HepG2 (cell line): ENCODE results near the gene SIT1. TPM values are rescaled to one million over a fixed set of nuclear protein-coding genes. Genes with fewer than 3 reads are reported as not detected.

Experiments
- DPF2 ChIP-seq: sonication (generic); formaldehyde crosslinking; IDR thresholded peaks from 2 replicates; pipeline ENCODE4 v1.4.0; 2020; ENCODE audit warnings: mild to moderate bottlenecking, low read depth, missing genetic modification reagents, borderline replicate concordance
- ELK4 ChIP-seq: sonication (generic); formaldehyde crosslinking; IDR thresholded peaks from 2 replicates; pipeline ENCODE4 v1.9.0; 2021; ENCODE audit warnings: missing genetic modification reagents, borderline replicate concordance
- GPBP1L1 ChIP-seq: sonication (generic); formaldehyde crosslinking; IDR thresholded peaks from 2 replicates; pipeline ENCODE4 v1.5.0; 2020; ENCODE audit warnings: mild to moderate bottlenecking, missing genetic modification reagents
- HHEX ChIP-seq: IDR thresholded peaks from 2 replicates; pipeline ENCODE4 v1.6.1; 2016; ENCODE audit warnings: control low read depth
- HOXA7 ChIP-seq: sonication (generic); formaldehyde crosslinking; IDR thresholded peaks from 2 replicates; pipeline ENCODE4 v1.8.1; 2022; ENCODE audit warnings: mild to moderate bottlenecking, missing genetic modification reagents, moderate library complexity
- KMT2A ChIP-seq: sonication (generic); formaldehyde crosslinking; IDR thresholded peaks from 2 replicates; pipeline ENCODE4 v1.4.0; 2020; ENCODE audit warnings: missing genetic modification reagents
- LRRFIP1 ChIP-seq: sonication (generic); formaldehyde crosslinking; conservative IDR thresholded peaks from 2 replicates; pipeline ENCODE4 v1.4.0; 2020; ENCODE audit warnings: missing genetic modification reagents
- MYNN ChIP-seq: sonication (generic); formaldehyde crosslinking; IDR thresholded peaks from 2 replicates; pipeline ENCODE4 v1.4.0; 2020; ENCODE audit warnings: mild to moderate bottlenecking, low read depth, missing genetic modification reagents
- PATZ1 ChIP-seq: sonication (generic); formaldehyde crosslinking; IDR thresholded peaks from 2 replicates; pipeline ENCODE4 v1.4.0; 2020; ENCODE audit warnings: missing genetic modification reagents
- RAD51 ChIP-seq: fragments of 450-650 bp; IDR thresholded peaks from 2 replicates; pipeline ENCODE4 v1.6.1; 2016; ENCODE audit warnings: borderline replicate concordance
- REL ChIP-seq: sonication (generic); formaldehyde crosslinking; conservative IDR thresholded peaks from 2 replicates; pipeline ENCODE4 v1.8.0; 2022; ENCODE audit warnings: mild to moderate bottlenecking, missing genetic modification reagents, moderate library complexity
- SMC3 ChIP-seq: IDR thresholded peaks from 2 replicates; pipeline ENCODE4 v1.6.1; 2011; ENCODE audit warnings: low read length, improper control_type of control experiment
- ZNF564 ChIP-seq: sonication (generic); formaldehyde crosslinking; IDR thresholded peaks from 2 replicates; pipeline ENCODE4 v1.8.1; 2023; ENCODE audit warnings: mild to moderate bottlenecking, missing genetic modification reagents
- ZNF646 ChIP-seq: sonication (generic); formaldehyde crosslinking; IDR thresholded peaks from 2 replicates; pipeline ENCODE4 v1.9.0; 2021; ENCODE audit warnings: mild to moderate bottlenecking, missing genetic modification reagents
- ZNF720 ChIP-seq: sonication (generic); formaldehyde crosslinking; IDR thresholded peaks from 2 replicates; pipeline ENCODE4 v1.4.0; 2020; ENCODE audit warnings: missing genetic modification reagents
- ZSCAN12 ChIP-seq: sonication (generic); formaldehyde crosslinking; IDR thresholded peaks from 2 replicates; pipeline ENCODE4 v1.9.0; 2021; ENCODE audit warnings: mild to moderate bottlenecking, missing genetic modification reagents
- polyA plus RNA-seq, 8 experiments: library from polyadenylated mRNA; depleted of rRNA in 3 of 8; stranded (reverse) in 7 of 8; unstranded in 1 of 8; fragments of >200 nt; fragmentation: Illumina TruSeq in 4 of 8; extraction: Trizol in 4 of 8; gene quantifications; 2 replicates each; pipeline versions ENCODE4 v1.2.1 to v1.2.3, GENCODE V29; 2011 to 2016; ENCODE audit warnings: low read depth in 4 of 8, missing spikeins in 1 of 8, mixed read lengths in 1 of 8; ENCODE audit not compliant: insufficient read depth in 1 of 8
- total RNA-seq, 5 experiments: library from RNA; depleted of rRNA; stranded (reverse); fragments of >200 nt; fragmentation: Illumina TruSeq; extraction: Trizol; gene quantifications; 2 replicates each; pipeline ENCODE4 v1.2.3, GENCODE V29; 2016; ENCODE audit warnings: low read depth in 1 of 5

The SIT1 gene
- total and polyA plus RNA-seq, 2 of the 13 experiments (the other 11 are each of a cell fraction or from before 2014, with no cell fraction given) = 0.09 to 6.7 TPM

- TF ChIP-seq RAD51 (no peak; the same call in 1 of the 2 replicates), DPF2 (CRISPR knock-in tag) (peak; percentile 64; the same call in 1 of the 2 replicates), ZSCAN12 (peak; percentile 97), SMC3 (no peak), MYNN (CRISPR knock-in tag) (no peak), HHEX (no peak), GPBP1L1 (no peak), ZNF720 (CRISPR knock-in tag) (no peak), ZNF564 (CRISPR knock-in tag) (peak; percentile 92), LRRFIP1 (no peak), REL (peak; percentile 88; the same call in 1 of the 2 replicates), ELK4 (CRISPR knock-in tag) (0 out of 2 replicates have a peak, but pooled peaks have one; percentile 30), HOXA7 (CRISPR knock-in tag) (peak; percentile 73; the same call in 1 of the 2 replicates), ZNF646 (CRISPR knock-in tag) (no peak; the same call in 1 of the 2 replicates), PATZ1 (CRISPR knock-in tag) (peak; percentile 91), KMT2A (peak; percentile 29; the same call in 1 of the 2 replicates)
Measured at GRCh38 chr9:35657546-35658136, 6.9 kb upstream of the SIT1 start, which contains the start of gene RMRP (continued).
